Osteocyte (in vitro differentiated cells): Measurements from ENCODE around the gene DHRS7. TPM values are rescaled to one million over a fixed set of nuclear protein-coding genes. Genes with fewer than 3 reads are reported as not detected.

Experiments
- DNase-seq: peaks from one replicate; pipeline ENCODE4 v3.0.0; 2021; ENCODE audit warnings: mixed read lengths; ENCODE audit not compliant: unreplicated experiment; ENCODE audit errors: extremely low spot score
- H3K27ac Mint-ChIP-seq: one replicate; pipeline ENCODE4 v1.8.0; 2021; ENCODE audit warnings: mild to moderate bottlenecking, mixed read lengths; ENCODE audit not compliant: unreplicated experiment
- H3K27me3 Mint-ChIP-seq: one replicate; pipeline ENCODE4 v1.8.0; 2021; ENCODE audit warnings: mixed read lengths; ENCODE audit not compliant: unreplicated experiment
- H3K36me3 Mint-ChIP-seq: one replicate; pipeline ENCODE4 v1.8.0; 2021; ENCODE audit warnings: mixed read lengths; ENCODE audit not compliant: unreplicated experiment
- H3K4me1 Mint-ChIP-seq: one replicate; pipeline ENCODE4 v1.8.0; 2021; ENCODE audit warnings: mixed read lengths; ENCODE audit not compliant: unreplicated experiment
- H3K4me3 Mint-ChIP-seq: one replicate; pipeline ENCODE4 v1.8.0; 2021; ENCODE audit warnings: mild to moderate bottlenecking, moderate library complexity, mixed read lengths; ENCODE audit not compliant: unreplicated experiment
- H3K9me3 Mint-ChIP-seq: one replicate; pipeline ENCODE4 v1.8.0; 2021; ENCODE audit warnings: mixed read lengths; ENCODE audit not compliant: unreplicated experiment
- total RNA-seq: library from RNA; stranded (reverse); gene quantifications from 2 replicates; pipeline ENCODE4 v1.2.1, GENCODE V29; 2021
- TF ChIP-seq, protein P1 (sequence below): fragments of 200-600 bp; sonication (generic); IDR thresholded peaks from 2 replicates; pipeline ENCODE4 v1.5.0; 2021; ENCODE audit warnings: antibody characterized with exemption, mild to moderate bottlenecking, moderate library complexity

Gene DHRS7
- total RNA-seq, 1 donor from 2014 or later, result 45.5 TPM

DNA sequence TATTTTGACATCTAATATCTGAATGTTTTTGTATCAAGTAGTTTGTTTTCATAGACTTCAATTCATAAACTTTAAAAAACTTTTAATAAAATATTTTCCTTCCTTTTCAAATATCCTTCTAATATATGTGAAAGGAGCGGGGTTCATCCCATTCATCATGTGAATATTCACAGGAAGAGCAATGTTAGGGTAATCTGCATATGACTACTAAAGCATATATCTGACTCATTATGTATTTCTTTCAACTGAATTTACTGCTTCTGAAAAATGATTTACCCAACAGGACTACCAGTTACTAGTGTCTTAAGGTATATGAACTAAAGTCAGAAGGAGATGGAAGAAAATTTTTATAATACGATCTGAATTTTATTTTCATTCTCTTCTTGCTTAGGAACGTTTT is 30.5 kb downstream of the DHRS7 start:
- TF ChIP-seq, protein P1, sequence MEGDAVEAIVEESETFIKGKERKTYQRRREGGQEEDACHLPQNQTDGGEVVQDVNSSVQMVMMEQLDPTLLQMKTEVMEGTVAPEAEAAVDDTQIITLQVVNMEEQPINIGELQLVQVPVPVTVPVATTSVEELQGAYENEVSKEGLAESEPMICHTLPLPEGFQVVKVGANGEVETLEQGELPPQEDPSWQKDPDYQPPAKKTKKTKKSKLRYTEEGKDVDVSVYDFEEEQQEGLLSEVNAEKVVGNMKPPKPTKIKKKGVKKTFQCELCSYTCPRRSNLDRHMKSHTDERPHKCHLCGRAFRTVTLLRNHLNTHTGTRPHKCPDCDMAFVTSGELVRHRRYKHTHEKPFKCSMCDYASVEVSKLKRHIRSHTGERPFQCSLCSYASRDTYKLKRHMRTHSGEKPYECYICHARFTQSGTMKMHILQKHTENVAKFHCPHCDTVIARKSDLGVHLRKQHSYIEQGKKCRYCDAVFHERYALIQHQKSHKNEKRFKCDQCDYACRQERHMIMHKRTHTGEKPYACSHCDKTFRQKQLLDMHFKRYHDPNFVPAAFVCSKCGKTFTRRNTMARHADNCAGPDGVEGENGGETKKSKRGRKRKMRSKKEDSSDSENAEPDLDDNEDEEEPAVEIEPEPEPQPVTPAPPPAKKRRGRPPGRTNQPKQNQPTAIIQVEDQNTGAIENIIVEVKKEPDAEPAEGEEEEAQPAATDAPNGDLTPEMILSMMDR, result no peak
- Mint-ChIP-seq H3K27me3 (no peaks in the 10 kb centered on the region), H3K36me3 (peaks cover 36% of the 10 kb centered on the region), H3K27ac (no peak overlapping the region), H3K9me3 (no peaks in the 10 kb centered on the region), H3K4me1 (no peaks in the 10 kb centered on the region), H3K4me3 (no peak overlapping the region)
- DNase-seq, result no peak

DNA sequence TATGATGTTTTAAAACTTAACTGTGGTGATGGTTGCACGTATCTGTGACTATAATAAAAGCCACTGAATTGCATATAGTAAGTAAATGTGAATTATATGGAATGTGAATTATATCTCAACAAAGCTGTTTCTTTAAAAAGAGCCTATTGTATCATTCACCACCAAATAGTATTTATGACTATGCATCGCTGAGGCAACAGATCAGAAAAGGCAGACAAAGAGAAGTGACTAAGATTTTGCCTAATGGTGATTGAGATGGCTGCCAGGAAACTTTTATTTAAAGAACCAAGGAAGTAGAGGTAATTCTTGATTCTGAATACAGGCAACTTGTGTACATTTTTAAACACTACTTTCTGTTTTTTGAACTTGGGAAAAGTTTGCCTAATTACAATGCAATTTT is 31.7 kb downstream of the DHRS7 start:
- no peaks in the 10 kb centered on the region for H3K9me3 Mint-ChIP-seq
- TF ChIP-seq, protein P1, result no peak
- no peak for DNase-seq
- H3K27me3 Mint-ChIP-seq, result no peaks in the 10 kb centered on the region
- peaks cover 40% of the 10 kb centered on the region for H3K36me3 Mint-ChIP-seq
- H3K4me3 Mint-ChIP-seq, result no peak overlapping the region
- H3K4me1 Mint-ChIP-seq, result no peaks in the 10 kb centered on the region
- peak overlapping the region; percentile 2 for H3K27ac Mint-ChIP-seq

DNA sequence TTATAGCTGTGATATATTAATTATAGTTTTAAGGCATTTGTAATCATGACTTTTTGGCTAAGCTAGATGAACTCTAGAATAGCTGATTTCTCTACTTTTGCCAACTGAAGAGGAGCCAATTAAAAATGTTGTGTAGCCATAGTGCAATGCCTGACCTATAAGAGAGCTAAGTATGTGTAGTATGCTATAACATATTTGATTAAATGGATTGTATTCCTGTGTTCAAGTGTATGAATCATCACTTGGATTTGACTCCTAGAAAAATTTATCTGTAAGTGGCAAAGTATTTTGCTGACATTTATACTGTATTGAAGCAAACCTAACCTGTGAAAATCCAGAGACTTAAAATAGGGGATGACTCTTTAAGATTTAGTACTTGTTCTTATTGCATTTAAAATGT is 39.3 kb downstream of the DHRS7 start:
- peaks cover 68% of the 10 kb centered on the region for H3K36me3 Mint-ChIP-seq
- DNase-seq, result no peak
- no peak overlapping the region for H3K4me3 Mint-ChIP-seq

DNA sequence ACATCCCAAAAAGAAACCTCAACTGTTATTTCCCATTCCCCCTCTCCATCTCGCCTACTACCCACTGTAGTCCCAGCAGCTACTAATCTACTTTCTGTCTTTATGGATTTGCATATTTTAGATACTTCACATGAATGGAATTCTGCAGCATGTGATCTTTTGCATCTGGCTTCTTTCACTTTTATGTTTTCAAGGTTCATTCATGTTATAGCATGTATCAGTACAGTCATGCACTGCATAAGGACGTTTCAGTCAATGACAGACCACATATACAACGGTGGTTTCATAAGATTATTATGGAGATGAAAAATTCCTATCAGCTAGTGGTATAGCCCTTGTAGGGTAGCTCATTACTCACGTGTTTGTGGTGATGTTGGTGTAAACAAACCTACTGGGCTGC is 49.0 kb downstream of the DHRS7 start:
- no peak for DNase-seq
- no peaks in the 10 kb centered on the region for H3K9me3 Mint-ChIP-seq

More for the DNA sequence above, 39.3 kb downstream of the DHRS7 start:
- Mint-ChIP-seq H3K9me3 (peaks cover 8% of the 10 kb centered on the region), H3K27me3 (no peaks in the 10 kb centered on the region), H3K4me1 (no peaks in the 10 kb centered on the region), H3K27ac (no peak overlapping the region)
- TF ChIP-seq, protein P1, result no peak

DNA sequence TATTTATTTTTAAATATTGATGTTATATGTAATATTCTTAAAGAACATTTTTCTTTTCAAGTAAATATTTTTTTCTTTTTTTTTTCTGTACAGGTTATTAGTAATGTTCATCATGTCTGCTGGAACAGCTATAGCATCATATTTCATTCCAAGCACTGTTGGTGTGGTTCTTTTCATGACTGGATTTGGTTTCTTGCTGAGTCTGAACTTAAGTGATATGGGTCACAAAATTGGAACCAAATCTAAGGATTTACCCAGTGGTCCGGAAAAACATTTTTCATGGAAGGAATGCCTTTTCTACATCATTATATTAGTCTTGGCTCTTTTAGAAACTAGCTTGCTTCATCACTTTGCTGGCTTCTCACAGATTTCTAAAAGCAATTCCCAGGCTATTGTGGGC is 50.3 kb downstream of the DHRS7 start:
- Mint-ChIP-seq H3K9me3 (no peaks in the 10 kb centered on the region), H3K36me3 (peaks cover 28% of the 10 kb centered on the region), H3K4me1 (peaks cover 9% of the 10 kb centered on the region), H3K27ac (no peak overlapping the region), H3K27me3 (no peaks in the 10 kb centered on the region), H3K4me3 (no peak overlapping the region)
- no peak for DNase-seq
- TF ChIP-seq, protein P1, result no peak

More for the DNA sequence above, 49.0 kb downstream of the DHRS7 start:
- Mint-ChIP-seq H3K27ac (no peak overlapping the region), H3K4me1 (peaks cover 9% of the 10 kb centered on the region), H3K27me3 (no peaks in the 10 kb centered on the region), H3K36me3 (peaks cover 28% of the 10 kb centered on the region), H3K4me3 (no peak overlapping the region)
- TF ChIP-seq, protein P1, result no peak
